ENCODE data around the gene MYPN.

MYPN gene

DNA sequence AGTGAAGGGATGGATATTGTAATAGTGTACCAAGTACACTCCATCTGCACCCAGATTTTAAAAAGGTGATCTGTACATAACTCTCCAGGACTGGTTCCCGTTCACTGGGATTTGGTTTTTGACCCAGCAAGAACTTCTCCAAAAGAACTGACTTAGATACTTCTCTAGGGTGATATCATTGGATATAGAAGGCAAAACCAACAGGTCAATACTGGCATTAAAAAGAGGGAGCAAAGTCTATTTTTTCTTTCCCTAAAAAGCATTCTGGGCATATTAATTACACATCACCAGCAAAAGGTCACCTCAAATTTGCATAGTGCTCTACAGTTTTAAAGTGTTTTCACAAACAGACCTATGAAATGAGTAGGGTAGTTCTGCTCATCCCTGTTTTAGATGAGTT lies 3.5 kb downstream of the MYPN start:
- H3K27me3 ChIP-seq (ENCODE audit: insufficient read depth, low read depth, severe bottlenecking) = no peaks in the 10 kb centered on the region
- H3K9me3 ChIP-seq (ENCODE audit: severe bottlenecking) = no peaks in the 10 kb centered on the region
- H3K36me3 ChIP-seq = no peaks in the 10 kb centered on the region
- no peak for DNase-seq
- TF ChIP-seq CTCF (IDR thresholded peaks at IDR 0.05; ENCODE audit: low read depth, low read length) = no peak
- no peak overlapping the region for H3K27ac ChIP-seq
- no peak overlapping the region for H3K4me3 ChIP-seq (ENCODE audit: low read depth, low read length)

GRCh38 chr10:68118657-68119056 lies 9.4 kb downstream of the MYPN start:
- Histone ChIP-seq H3K27ac (no peak overlapping the region), H3K36me3 (no peaks in the 10 kb centered on the region), H3K9me3 (ENCODE audit: severe bottlenecking) (no peaks in the 10 kb centered on the region), H3K4me3 (ENCODE audit: low read depth, low read length) (no peak overlapping the region), H3K27me3 (ENCODE audit: insufficient read depth, low read depth, severe bottlenecking) (no peaks in the 10 kb centered on the region)
- no peak for TF ChIP-seq CTCF (IDR thresholded peaks at IDR 0.05; ENCODE audit: low read depth, low read length)
- no peak for DNase-seq

- no peak for TF ChIP-seq CTCF (IDR thresholded peaks at IDR 0.05; ENCODE audit: low read depth, low read length)
- H3K4me3 ChIP-seq (ENCODE audit: low read depth, low read length) = no peak overlapping the region
- no peak overlapping the region for H3K27ac ChIP-seq
- no peaks in the 10 kb centered on the region for H3K36me3 ChIP-seq
- no peaks in the 10 kb centered on the region for H3K27me3 ChIP-seq (ENCODE audit: insufficient read depth, low read depth, severe bottlenecking)
- DNase-seq = no peak
- H3K9me3 ChIP-seq (ENCODE audit: severe bottlenecking) = no peaks in the 10 kb centered on the region
These were observed 11.9 kb downstream of the MYPN start for GRCh38 chr10:68121020-68121743.

DNA sequence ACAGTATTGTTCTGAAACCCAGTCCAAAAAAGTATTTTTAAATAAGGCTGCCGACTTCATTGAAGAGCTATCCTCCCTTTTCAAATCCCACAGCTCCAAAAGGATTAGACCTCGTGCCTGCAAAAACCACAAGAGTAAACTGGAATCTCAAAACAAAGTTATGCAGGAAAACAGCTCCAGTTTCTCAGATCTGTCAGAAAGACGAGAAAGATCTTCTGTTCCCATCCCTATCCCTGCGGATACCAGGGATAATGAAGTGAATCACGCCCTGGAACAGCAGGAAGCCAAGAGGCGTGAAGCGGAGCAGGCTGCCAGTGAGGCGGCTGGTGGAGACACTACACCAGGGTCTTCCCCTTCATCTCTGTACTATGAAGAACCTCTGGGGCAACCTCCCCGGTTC lies 12.6 kb downstream of the MYPN start:
- Histone ChIP-seq H3K4me3 (ENCODE audit: low read depth, low read length) (no peak overlapping the region), H3K36me3 (no peaks in the 10 kb centered on the region), H3K27ac (no peak overlapping the region), H3K9me3 (ENCODE audit: severe bottlenecking) (no peaks in the 10 kb centered on the region), H3K27me3 (ENCODE audit: insufficient read depth, low read depth, severe bottlenecking) (no peaks in the 10 kb centered on the region)
- no peak for TF ChIP-seq CTCF (IDR thresholded peaks at IDR 0.05; ENCODE audit: low read depth, low read length)
- DNase-seq = no peak

DNA sequence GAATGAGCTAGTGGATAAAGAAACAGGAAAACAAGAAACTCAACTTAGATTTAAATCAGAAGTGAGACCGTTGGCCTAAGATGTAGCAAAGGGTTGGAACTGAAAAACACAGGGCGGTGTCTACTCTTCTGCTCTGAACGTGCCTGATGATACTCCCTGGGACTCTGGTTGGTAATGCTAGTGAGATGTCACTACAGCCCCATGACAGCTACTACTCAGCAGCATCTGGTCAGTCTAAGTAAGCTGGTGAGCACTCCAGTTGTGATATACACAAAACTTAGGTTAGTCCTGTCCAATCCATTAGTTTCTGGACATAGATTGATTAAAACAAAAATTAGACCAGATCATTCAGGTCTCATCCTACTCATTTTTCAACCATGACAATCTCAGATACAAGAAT lies 15.4 kb downstream of the MYPN start:
- no peak for TF ChIP-seq CTCF (IDR thresholded peaks at IDR 0.05; ENCODE audit: low read depth, low read length)
- H3K27me3 ChIP-seq (ENCODE audit: insufficient read depth, low read depth, severe bottlenecking) = no peaks in the 10 kb centered on the region
- no peak overlapping the region for H3K27ac ChIP-seq
- H3K36me3 ChIP-seq = no peaks in the 10 kb centered on the region
- H3K9me3 ChIP-seq (ENCODE audit: severe bottlenecking) = no peaks in the 10 kb centered on the region
- no peak overlapping the region for H3K4me3 ChIP-seq (ENCODE audit: low read depth, low read length)
- DNase-seq = no peak

DNA sequence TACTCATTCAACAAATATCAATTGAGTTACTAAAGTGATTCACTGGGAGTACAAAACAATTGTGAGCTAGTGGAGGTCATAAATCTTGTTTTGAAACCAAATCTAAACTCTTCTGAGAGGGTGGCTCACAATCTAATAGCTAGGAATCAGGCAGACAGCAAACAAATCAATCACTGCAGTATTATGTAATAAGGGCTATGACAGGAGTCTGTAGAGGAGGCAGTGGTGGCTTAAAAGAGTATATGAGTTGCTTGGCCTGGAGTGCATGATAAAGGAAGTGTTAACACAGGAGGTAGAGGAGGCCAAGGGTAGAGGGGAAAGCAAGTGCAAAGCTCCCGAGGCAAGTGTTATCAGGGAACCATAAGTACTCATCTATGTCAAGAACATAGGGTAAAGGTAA lies 16.5 kb downstream of the MYPN start:
- no peaks in the 10 kb centered on the region for H3K27me3 ChIP-seq (ENCODE audit: insufficient read depth, low read depth, severe bottlenecking)
- H3K9me3 ChIP-seq (ENCODE audit: severe bottlenecking) = no peaks in the 10 kb centered on the region
- no peak for TF ChIP-seq CTCF (IDR thresholded peaks at IDR 0.05; ENCODE audit: low read depth, low read length)
- DNase-seq = no peak
- no peak overlapping the region for H3K4me3 ChIP-seq (ENCODE audit: low read depth, low read length)
- H3K27ac ChIP-seq = no peak overlapping the region
- no peaks in the 10 kb centered on the region for H3K36me3 ChIP-seq
